NB4 (cell line): ENCODE measurements around the gene SSBP4.

Experiments used
- DNase-seq: peaks from one replicate; pipeline ENCODE4 v3.0.0; 2010; ENCODE audit warnings: low read depth
- H3K4me3 ChIP-seq: one replicate; pipeline ENCODE4 v1.5.1; 2011; ENCODE audit warnings: mild to moderate bottlenecking, low read depth, low read length, moderate library complexity
- MYC ChIP-seq: IDR thresholded peaks from 2 replicates; pipeline ENCODE4 v1.6.1; 2011; ENCODE audit warnings: low read depth, low read length
- POLR2A ChIP-seq: IDR thresholded peaks from 2 replicates; pipeline ENCODE4 v1.6.1; 2011; ENCODE audit warnings: mild to moderate bottlenecking; ENCODE audit not compliant: insufficient read length; ENCODE audit errors: extremely low read depth
- TF ChIP-seq, protein P1 (sequence below): IDR thresholded peaks from one replicate; pipeline ENCODE4 v1.5.1; 2012; ENCODE audit warnings: low read depth, low read length
- TF ChIP-seq, protein P2 (sequence below): IDR thresholded peaks from 2 replicates; pipeline ENCODE4 v1.6.1; 2011; ENCODE audit warnings: low read depth, low read length

The SSBP4 gene

DNA sequence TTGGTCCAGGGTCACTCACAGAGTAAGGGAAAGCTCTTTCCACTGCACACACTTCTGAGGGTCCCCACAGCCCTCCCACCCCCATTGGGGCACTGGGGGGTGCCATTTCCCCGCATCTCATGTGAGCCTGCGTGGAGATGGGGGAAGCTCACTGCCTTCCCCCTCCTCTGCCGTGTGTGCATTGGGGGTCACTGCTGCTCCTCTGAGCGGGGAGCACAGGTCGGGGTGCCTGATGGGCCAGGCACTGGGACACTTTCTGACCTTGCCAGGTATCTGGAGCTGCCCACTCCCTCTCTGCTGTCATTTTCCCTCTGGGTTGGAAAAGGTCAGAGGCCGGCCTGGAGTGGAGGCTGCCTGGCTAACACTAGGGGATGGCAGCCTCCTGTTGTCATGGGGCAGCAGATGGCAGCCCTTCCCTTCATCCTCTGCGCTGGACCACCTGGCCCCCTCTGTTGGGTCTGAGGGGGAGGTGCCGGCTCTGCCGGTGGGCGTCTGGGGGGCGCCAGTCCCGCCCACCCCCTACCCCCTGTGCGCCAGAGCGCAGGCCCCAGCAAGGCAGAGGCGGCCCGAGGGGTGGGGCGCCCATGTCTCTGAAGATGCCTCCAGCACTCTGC lies 9.1 kb downstream of the SSBP4 start:
- DNase-seq = no peak
- TF ChIP-seq POLR2A (no peak), MYC (no peak)
- TF ChIP-seq, protein P1, sequence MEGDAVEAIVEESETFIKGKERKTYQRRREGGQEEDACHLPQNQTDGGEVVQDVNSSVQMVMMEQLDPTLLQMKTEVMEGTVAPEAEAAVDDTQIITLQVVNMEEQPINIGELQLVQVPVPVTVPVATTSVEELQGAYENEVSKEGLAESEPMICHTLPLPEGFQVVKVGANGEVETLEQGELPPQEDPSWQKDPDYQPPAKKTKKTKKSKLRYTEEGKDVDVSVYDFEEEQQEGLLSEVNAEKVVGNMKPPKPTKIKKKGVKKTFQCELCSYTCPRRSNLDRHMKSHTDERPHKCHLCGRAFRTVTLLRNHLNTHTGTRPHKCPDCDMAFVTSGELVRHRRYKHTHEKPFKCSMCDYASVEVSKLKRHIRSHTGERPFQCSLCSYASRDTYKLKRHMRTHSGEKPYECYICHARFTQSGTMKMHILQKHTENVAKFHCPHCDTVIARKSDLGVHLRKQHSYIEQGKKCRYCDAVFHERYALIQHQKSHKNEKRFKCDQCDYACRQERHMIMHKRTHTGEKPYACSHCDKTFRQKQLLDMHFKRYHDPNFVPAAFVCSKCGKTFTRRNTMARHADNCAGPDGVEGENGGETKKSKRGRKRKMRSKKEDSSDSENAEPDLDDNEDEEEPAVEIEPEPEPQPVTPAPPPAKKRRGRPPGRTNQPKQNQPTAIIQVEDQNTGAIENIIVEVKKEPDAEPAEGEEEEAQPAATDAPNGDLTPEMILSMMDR = no peak
- TF ChIP-seq, protein P2, sequence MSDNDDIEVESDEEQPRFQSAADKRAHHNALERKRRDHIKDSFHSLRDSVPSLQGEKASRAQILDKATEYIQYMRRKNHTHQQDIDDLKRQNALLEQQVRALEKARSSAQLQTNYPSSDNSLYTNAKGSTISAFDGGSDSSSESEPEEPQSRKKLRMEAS = no peak
- no peak overlapping the region for H3K4me3 ChIP-seq

GRCh38 chr19:18428787-18429674 lies 9.8 kb downstream of the SSBP4 start:
- TF ChIP-seq, protein P2 = no peak
- TF ChIP-seq POLR2A = no peak
- TF ChIP-seq MYC = no peak
- TF ChIP-seq, protein P1 = no peak
- DNase-seq = peak; percentile 95
- peak overlapping the region; percentile 12 for H3K4me3 ChIP-seq

- peak overlapping the region; percentile 12 for H3K4me3 ChIP-seq
- peak; percentile 71 for DNase-seq
- TF ChIP-seq POLR2A = no peak
- TF ChIP-seq, protein P2 = no peak
- no peak for TF ChIP-seq MYC
- TF ChIP-seq, protein P1 = no peak
Observed at GRCh38 chr19:18429717-18430416, 10.7 kb downstream of the SSBP4 start.

DNA sequence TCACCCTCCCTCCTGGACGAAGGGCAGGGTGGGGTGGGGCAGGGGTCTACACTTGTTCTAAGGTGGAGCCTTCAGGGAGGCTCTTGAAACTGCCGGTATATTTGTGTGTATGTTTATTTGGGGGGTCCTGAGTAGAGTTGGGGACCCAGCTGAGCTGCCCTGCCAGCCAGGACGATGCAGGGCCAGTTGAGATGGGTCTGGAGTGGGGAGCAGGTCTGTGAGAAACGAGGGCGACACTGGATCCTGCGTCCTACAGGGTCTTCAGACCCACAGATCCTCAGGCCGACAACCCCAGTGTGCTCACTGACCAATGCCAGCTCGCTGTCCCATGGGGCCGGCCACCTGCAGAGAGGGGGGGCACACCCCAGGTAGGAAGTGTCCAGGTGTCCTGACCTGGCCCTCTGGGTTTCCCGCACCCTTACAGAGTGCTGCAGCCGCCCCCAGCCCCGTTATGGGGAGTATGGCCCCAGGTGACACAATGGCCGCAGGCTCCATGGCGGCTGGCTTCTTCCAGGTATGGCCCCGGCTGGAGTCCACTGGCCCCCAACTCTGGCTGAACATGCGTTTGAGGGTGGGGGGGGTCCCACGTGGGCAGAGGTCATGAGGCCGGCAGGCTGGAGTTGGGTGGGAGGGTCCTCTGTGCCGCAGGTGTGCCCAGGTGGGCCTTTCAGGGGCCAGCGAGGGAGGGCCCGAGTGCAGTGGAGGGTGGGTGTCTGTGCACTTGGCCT lies 11.4 kb downstream of the SSBP4 start:
- H3K4me3 ChIP-seq = no peak overlapping the region
- DNase-seq = no peak
- TF ChIP-seq MYC = no peak
- TF ChIP-seq, protein P2 = no peak
- TF ChIP-seq, protein P1 = no peak
- no peak for TF ChIP-seq POLR2A

- TF ChIP-seq MYC (no peak), POLR2A (no peak)
- TF ChIP-seq, protein P2 = no peak
- TF ChIP-seq, protein P1 = no peak
- DNase-seq = peak; percentile 6
- H3K4me3 ChIP-seq = no peak overlapping the region
Observed at GRCh38 chr19:18431351-18432197, 12.4 kb downstream of the SSBP4 start.
